Measurements from ENCODE around the gene TYK2. TPM values are rescaled to one million over a fixed set of nuclear protein-coding genes. Genes with fewer than 3 reads are reported as not detected.
"Not testable (repeated sequence)": the region's sequence is repeated elsewhere in the genome, so short reads cannot be mapped to it uniquely, and the experiment has no call there.

The TYK2 gene
- total RNA-seq, 1 donor from 2014 or later: 143 TPM

DNA sequence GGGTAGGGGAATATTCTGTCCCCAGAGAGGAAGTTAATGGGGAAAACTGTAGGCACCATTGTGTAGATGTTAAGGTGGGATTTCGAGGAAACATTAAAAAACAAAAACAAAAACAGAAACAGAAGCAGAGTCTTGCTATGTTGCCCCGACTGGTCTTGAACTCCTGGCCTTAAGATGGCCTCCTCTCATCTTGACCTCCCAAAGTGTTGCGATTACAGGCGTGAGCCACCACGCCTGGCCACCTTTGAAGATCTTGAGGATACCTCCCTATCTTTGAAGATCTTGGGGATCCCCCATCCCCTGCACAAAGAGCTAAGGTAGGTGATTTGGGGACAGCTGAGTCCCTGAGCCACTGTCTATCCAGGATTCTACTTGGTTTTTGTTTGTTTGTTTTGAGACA lies 40.4 kb downstream of the TYK2 start:
- peaks cover 12% of the 10 kb centered on the region for H3K27me3 Mint-ChIP-seq (ENCODE audit: unreplicated experiment)
- no peak for DNase-seq (ENCODE audit: low spot score)
- no peaks in the 10 kb centered on the region for H3K9me3 Mint-ChIP-seq (ENCODE audit: unreplicated experiment)
- no peak for TF ChIP-seq CTCF (IDR thresholded peaks at IDR 0.05; ENCODE audit: unreplicated experiment)
- no peak overlapping the region for H3K27ac Mint-ChIP-seq (ENCODE audit: unreplicated experiment)
- H3K4me1 Mint-ChIP-seq (ENCODE audit: unreplicated experiment): peaks cover 4% of the 10 kb centered on the region
- no peak overlapping the region for H3K4me3 Mint-ChIP-seq (ENCODE audit: unreplicated experiment)
- peaks cover 3% of the 10 kb centered on the region for H3K36me3 Mint-ChIP-seq (ENCODE audit: low read depth, unreplicated experiment)

GRCh38 chr19:10339380-10339960 lies 40.9 kb downstream of the TYK2 start, which contains the start of gene ICAM3:
TSS of gene ICAM3 (minus strand) at chr19:10339624. CDS start at chr19:10339614, 10 bp downstream.
- DNase-seq (ENCODE audit: low spot score): no peak
- Mint-ChIP-seq H3K36me3 (ENCODE audit: low read depth, unreplicated experiment) (peaks cover 3% of the 10 kb centered on the region), H3K4me1 (ENCODE audit: unreplicated experiment) (peaks cover 4% of the 10 kb centered on the region), H3K4me3 (ENCODE audit: unreplicated experiment) (peak within 1 kb of the TSS; percentile 49), H3K27me3 (ENCODE audit: unreplicated experiment) (peaks cover 12% of the 10 kb centered on the region), H3K27ac (ENCODE audit: unreplicated experiment) (peak within 1 kb of the TSS; percentile 64), H3K9me3 (ENCODE audit: unreplicated experiment) (no peaks in the 10 kb centered on the region)
- no peak for TF ChIP-seq CTCF (IDR thresholded peaks at IDR 0.05; ENCODE audit: unreplicated experiment)

DNA sequence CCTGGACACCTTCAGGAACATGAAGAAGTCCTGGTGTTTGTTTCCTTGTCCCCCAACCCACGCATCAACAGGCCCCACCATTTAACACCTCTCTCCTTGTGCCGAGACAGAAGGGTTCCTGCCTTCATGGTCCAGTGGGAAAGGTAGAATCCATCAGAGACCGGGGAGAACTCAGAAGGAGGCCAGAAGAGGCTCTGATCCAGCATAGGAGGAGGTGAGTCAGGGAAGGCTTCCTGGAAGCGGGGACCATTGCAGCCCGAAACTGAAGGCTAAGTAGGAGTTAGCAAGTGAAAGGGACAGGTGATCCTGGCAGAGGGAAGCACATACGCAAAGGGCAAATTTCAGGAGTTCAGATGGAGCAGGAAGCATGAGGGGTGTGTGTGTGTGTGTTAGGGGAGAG lies 41.4 kb downstream of the TYK2 start:
- Mint-ChIP-seq H3K4me3 (ENCODE audit: unreplicated experiment) (peak overlapping the region; percentile 49), H3K4me1 (ENCODE audit: unreplicated experiment) (peaks cover 4% of the 10 kb centered on the region), H3K9me3 (ENCODE audit: unreplicated experiment) (no peaks in the 10 kb centered on the region), H3K27ac (ENCODE audit: unreplicated experiment) (no peak overlapping the region), H3K36me3 (ENCODE audit: low read depth, unreplicated experiment) (peaks cover 7% of the 10 kb centered on the region), H3K27me3 (ENCODE audit: unreplicated experiment) (peaks cover 12% of the 10 kb centered on the region)
- DNase-seq (ENCODE audit: low spot score): no peak
- no peak for TF ChIP-seq CTCF (IDR thresholded peaks at IDR 0.05; ENCODE audit: unreplicated experiment)

- Mint-ChIP-seq H3K4me1 (ENCODE audit: unreplicated experiment) (peaks cover 13% of the 10 kb centered on the region), H3K27me3 (ENCODE audit: unreplicated experiment) (peaks cover 17% of the 10 kb centered on the region), H3K36me3 (ENCODE audit: low read depth, unreplicated experiment) (peaks cover 14% of the 10 kb centered on the region)
- not testable (repeated sequence) for H3K4me3 Mint-ChIP-seq (ENCODE audit: unreplicated experiment); DNase-seq (ENCODE audit: low spot score); H3K27ac Mint-ChIP-seq (ENCODE audit: unreplicated experiment); H3K9me3 Mint-ChIP-seq (ENCODE audit: unreplicated experiment)
Measured at GRCh38 chr19:10336725-10337124, 43.6 kb downstream of the TYK2 start.

DNA sequence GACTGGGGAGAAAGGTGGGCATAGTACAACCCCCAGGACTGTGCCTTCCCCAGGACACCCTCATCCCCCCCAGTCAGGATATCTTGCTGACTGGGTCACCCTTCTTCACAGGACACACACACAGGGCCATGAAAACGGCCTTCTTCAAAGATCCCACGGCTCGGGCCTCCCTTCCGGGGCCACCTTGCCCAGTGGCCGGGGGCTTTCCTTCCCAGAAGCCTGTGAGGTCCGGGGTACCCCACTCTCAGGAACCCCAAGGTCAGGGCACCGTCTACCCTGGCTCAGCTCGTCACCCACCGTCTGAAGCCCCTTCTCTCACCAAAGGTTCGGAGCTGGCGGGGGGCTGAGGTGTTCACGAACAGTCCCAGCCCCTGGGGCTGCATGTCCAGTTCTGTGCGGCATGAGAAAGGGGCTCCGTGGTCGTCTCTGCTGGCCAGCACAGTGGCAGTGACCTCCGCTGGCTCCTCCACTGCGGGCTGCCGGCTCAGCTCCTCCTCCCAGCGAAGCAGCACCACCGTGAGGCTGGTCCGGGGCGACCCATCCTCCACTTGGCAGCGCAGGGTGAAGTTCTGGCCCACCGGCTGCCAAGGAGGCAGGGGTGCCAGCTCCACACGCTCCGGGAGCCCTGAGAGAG lies 44.9 kb downstream of the TYK2 start:
- no peak for TF ChIP-seq CTCF (IDR thresholded peaks at IDR 0.05; ENCODE audit: unreplicated experiment)
- H3K27me3 Mint-ChIP-seq (ENCODE audit: unreplicated experiment): peaks cover 17% of the 10 kb centered on the region
- H3K4me3 Mint-ChIP-seq (ENCODE audit: unreplicated experiment): no peak overlapping the region

More for the DNA sequence above, 44.9 kb downstream of the TYK2 start:
- peaks cover 14% of the 10 kb centered on the region for H3K36me3 Mint-ChIP-seq (ENCODE audit: low read depth, unreplicated experiment)
- DNase-seq (ENCODE audit: low spot score): peak; percentile 18
- no peaks in the 10 kb centered on the region for H3K9me3 Mint-ChIP-seq (ENCODE audit: unreplicated experiment)
- H3K4me1 Mint-ChIP-seq (ENCODE audit: unreplicated experiment): peaks cover 13% of the 10 kb centered on the region
- H3K27ac Mint-ChIP-seq (ENCODE audit: unreplicated experiment): no peak overlapping the region
